Smooth muscle cell of the pulmonary artery (primary cell): ENCODE data around the gene MPDU1. TPM values are rescaled to one million over a fixed set of nuclear protein-coding genes. Genes with fewer than 3 reads are reported as not detected.

Source experiments
- total RNA-seq: library from RNA; depleted of rRNA; stranded (reverse); fragments of >200 nt; gene quantifications from 2 replicates; pipeline ENCODE4 v1.2.3, GENCODE V29; 2014

The MPDU1 gene
- total RNA-seq, result 36.2 and 54.1 TPM in 2 replicates

GRCh38 chr17:7583253-7584109 is at the start of gene MPDU1:
TSS of gene MPDU1 (plus strand) at chr17:7583852. CDS start at chr17:7583863, 11 bp downstream.

GRCh38 chr17:7548585-7549400 is 34.9 kb upstream of the MPDU1 start, which contains the start of gene TNFSF12:
TSS of gene TNFSF12 (plus strand) at chr17:7549058. CDS start at chr17:7549154, 96 bp downstream.

GRCh38 chr17:7558544-7559319 is 24.9 kb upstream of the MPDU1 start, which contains the start of gene TNFSF13:
TSS of gene TNFSF13 (plus strand) at chr17:7558750. CDS start at chr17:7559040, 290 bp downstream.

GRCh38 chr17:7561589-7562207 is 22.0 kb upstream of the MPDU1 start, which contains the start of gene SENP3:
TSS of gene SENP3 (plus strand) at chr17:7561919. CDS start at chr17:7563077, 1,158 bp downstream.

GRCh38 chr17:7579001-7579833 is 4.4 kb upstream of the MPDU1 start, which contains the start of gene CD68:
TSS of gene CD68 (plus strand) at chr17:7579638. CDS start at chr17:7579678, 40 bp downstream.

DNA sequence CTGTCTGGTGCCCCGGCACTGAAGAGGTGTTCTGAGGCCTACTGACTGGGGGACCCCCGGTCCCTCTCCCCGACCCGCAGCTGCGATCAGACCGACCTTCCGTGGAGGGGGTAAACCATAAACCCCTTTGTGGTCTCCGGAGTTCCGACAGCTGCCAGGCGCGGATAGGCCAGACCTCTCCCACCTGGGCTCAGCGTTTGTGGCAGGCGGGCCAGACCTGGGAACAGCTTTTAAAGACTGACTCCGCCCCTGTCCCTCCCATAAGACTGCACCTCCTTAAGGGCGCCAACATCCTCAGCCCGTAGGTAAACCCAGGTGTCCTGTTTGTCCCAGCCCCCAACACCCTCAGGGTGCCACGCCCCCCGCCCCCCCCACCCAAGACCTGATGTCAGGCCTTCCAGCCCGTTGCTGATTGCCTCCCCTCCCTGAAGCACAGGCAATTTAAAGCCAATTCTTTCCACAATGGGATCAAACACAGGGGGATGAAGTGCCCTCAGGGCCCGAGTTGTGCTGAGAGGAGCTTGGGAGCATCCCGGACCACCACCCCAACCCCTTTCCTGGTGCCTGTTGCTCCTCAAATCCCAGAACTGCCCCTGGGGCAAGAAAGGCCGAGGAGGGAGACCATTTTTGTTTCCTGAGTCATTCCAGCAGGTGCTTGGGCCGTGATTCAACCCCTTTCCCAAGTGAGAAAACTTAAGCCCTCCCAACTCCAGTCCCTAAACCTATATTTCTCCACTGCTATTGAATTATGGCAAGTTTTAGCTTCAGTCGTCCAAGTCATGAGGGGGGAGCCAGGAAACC is 6.4 kb downstream of the MPDU1 start, which contains the start of gene SOX15:
SOX15 (minus strand) TSS at position 204 of the 801 bp plus-strand sequence. CDS start 418 bp downstream, outside the sequence.

DNA sequence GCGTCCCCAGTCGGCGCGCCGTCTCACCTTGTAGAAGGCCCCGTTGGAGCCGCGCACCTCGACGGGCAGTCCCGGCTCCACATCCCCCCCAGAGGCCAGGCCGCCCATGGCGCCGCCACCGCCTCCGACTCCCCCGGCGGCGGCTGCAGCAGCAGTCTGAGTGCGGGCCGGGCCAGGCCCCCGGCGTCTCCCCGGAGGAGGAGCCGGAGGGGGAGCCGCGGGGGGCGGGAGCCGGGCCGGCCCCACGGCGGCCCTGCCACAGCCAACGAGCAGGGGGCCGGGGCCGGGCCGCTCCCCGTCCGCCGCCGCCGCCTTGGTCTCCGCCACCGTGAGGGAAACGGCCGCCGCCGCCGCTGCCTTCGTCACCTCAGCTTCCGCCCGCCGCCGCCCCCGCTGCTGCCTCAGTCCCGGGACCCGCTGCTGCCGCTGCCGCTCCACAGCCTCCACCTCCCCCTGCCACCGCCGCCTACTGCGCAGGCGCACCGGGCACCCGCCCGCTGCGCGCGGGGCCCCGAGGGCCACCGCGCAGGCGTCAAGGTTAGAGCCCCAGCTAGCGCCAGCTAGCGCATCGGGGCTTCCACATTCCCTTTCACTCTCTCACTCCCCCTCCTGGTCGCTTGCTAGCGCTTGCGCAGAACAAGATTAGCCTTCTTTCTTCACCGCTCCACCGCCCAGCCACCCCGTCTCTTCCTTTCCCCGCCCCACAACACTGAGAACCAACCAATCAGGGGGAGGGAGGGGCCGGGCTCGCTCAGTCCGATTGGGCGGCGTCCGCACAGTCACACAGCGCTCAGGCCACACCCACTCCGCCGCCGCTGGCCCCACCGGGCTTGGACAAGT is 31.0 kb downstream of the MPDU1 start, which contains the start of gene FXR2:
FXR2 (minus strand) TSS at position 473 of the 840 bp plus-strand sequence; CDS start at position 108, 365 bp downstream.

DNA sequence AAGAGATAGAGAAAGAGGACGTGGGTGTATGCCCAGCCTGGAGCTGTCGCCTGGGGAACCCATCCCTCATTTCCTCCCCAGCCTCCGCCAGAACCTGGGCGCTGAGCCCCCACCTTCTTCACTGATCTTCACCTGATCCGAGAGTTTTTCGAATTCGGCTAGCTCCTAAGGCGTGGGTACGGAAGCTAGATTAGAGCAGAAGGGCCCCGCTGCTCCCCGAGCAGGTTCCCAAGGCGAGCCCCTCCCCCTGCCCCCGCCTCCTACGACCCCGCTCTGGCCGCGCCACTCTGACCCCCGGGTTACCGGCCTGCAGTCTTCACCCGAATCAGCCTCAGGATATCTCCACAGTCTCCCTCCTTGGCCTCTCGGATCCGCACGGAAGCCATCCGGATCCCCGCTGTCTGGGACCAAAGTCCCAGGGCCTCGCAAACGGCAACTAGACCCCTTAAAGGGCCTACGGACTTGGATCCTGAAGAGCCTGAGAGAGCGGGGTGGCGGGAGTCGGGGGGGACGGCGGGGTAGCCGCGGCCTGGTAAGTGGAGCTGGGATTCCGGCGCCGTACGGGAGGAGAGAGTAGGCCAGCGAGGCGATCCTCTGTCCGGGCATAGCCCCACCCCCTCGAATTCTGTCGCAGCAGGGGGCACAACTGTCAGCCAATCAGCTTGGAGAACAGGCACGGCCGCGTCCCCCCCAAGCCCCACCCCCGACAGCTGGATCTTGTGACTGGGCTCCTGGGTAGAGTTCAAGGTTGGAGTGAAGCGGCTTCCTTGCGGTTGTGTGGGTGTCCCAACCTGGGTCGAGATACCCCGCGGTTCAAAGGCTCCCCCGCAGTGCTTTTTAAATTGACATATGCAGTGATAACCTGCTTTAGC is 43.8 kb downstream of the MPDU1 start, which contains the start of gene SAT2:
SAT2 (minus strand) TSS at position 572 of the 872 bp plus-strand sequence; CDS start at position 386, 186 bp downstream.

GRCh38 chr17:7629939-7630571 is 46.4 kb downstream of the MPDU1 start, which contains the start of gene SHBG:
TSS of gene SHBG (plus strand) at chr17:7630135. CDS start at chr17:7630173, 38 bp downstream.

Other genes with a start within 250 kb of the MPDU1 start
- 0.33 and 0.99 TPM in 2 replicates for gene ACAP1, start 247.3 kb upstream of the MPDU1 start, total RNA-seq
- 13.4 and 14.2 TPM in 2 replicates for gene KCTD11, start 231.7 kb upstream of the MPDU1 start, total RNA-seq
- gene TMEM95, start 228.7 kb upstream of the MPDU1 start, total RNA-seq, result not detected in 2 replicates
- gene TNK1, start 202.8 kb upstream of the MPDU1 start, total RNA-seq, result 0.20 and 0.26 TPM in 2 replicates
- 52.9 and 58.3 TPM in 2 replicates for gene PLSCR3, start 189.3 kb upstream of the MPDU1 start, total RNA-seq
- 57.9 and 74.2 TPM in 2 replicates for gene TMEM256, start 179.8 kb upstream of the MPDU1 start, total RNA-seq
- gene NLGN2, start 176.0 kb upstream of the MPDU1 start, total RNA-seq, result 23.7 and 28.4 TPM in 2 replicates
- gene SPEM1, start 163.5 kb upstream of the MPDU1 start, total RNA-seq, result not detected in 2 replicates
- gene SPEM2, start 158.2 kb upstream of the MPDU1 start, total RNA-seq, result not detected in 2 replicates
- gene SPEM3, start 155.0 kb upstream of the MPDU1 start, total RNA-seq, result not detected in 2 replicates
- gene TMEM102, start 148.4 kb upstream of the MPDU1 start, total RNA-seq, result 2.5 and 3.2 TPM in 2 replicates
- 12.9 and 16.7 TPM in 2 replicates for gene FGF11, start 144.3 kb upstream of the MPDU1 start, total RNA-seq
- gene CHRNB1, start 138.8 kb upstream of the MPDU1 start, total RNA-seq, result 5.2 and 6.7 TPM in 2 replicates
- 39.2 and 45.6 TPM in 2 replicates for gene ZBTB4, start 104.2 kb upstream of the MPDU1 start, total RNA-seq
- not detected in 2 replicates for gene SLC35G6, start 102.4 kb upstream of the MPDU1 start, total RNA-seq
- gene POLR2A, start 99.5 kb upstream of the MPDU1 start, total RNA-seq, result 117 and 118 TPM in 2 replicates
- 21.6 and 23.8 TPM in 2 replicates for gene TNFSF12, start 34.8 kb upstream of the MPDU1 start, total RNA-seq
- 1.4 and 2.4 TPM in 2 replicates for gene TNFSF13, start 25.1 kb upstream of the MPDU1 start, total RNA-seq
- gene SENP3, start 21.9 kb upstream of the MPDU1 start, total RNA-seq, result 65.9 and 75.8 TPM in 2 replicates
- 59.6 and 60.2 TPM in 2 replicates for gene CD68, start 4.2 kb upstream of the MPDU1 start, total RNA-seq
- gene SOX15, start 6.2 kb downstream of the MPDU1 start, total RNA-seq, result 0.07 and 0.26 TPM in 2 replicates
- 42.3 and 51.2 TPM in 2 replicates for gene FXR2, start 31.0 kb downstream of the MPDU1 start, total RNA-seq
- gene SAT2, start 44.0 kb downstream of the MPDU1 start, total RNA-seq, result 34.7 and 35.4 TPM in 2 replicates
- gene SHBG, start 46.3 kb downstream of the MPDU1 start, total RNA-seq, result 0.53 and 0.72 TPM in 2 replicates
- 0.07 and 0.33 TPM in 2 replicates for gene ATP1B2, start 67.1 kb downstream of the MPDU1 start, total RNA-seq
- gene TP53, start 103.6 kb downstream of the MPDU1 start, total RNA-seq, result 32.2 and 47.2 TPM in 2 replicates
- 2.7 and 3.5 TPM in 2 replicates for gene WRAP53, start 104.6 kb downstream of the MPDU1 start, total RNA-seq
- gene EFNB3, start 121.3 kb downstream of the MPDU1 start, total RNA-seq, result 0.10 and 0.39 TPM in 2 replicates
- 0.23 and 0.39 TPM in 2 replicates for gene DNAH2, start 133.9 kb downstream of the MPDU1 start, total RNA-seq